HL-60 (cell line): ENCODE results near the gene ZNF655.

Experiments
- DNase-seq, 2 experiments: peaks; one replicate each; pipeline ENCODE4 v3.0.0-alpha.2; 2010 to 2020; ENCODE audit warnings: low read depth in 1 of 2, low spot score in 1 of 2
- H3K27ac ChIP-seq: fragments of 250-450 bp; sonication (Bioruptor Pico); replicated peaks from 2 replicates; pipeline ENCODE4 v1.5.1; 2020; ENCODE audit warnings: mild to moderate bottlenecking, moderate library complexity
- H3K27me3 ChIP-seq: fragments of 250-450 bp; sonication (Bioruptor Pico); 2 replicates; pipeline ENCODE4 v1.5.1; 2021; ENCODE audit warnings: mild to moderate bottlenecking, moderate library complexity; ENCODE audit not compliant: insufficient read depth, poor library complexity, severe bottlenecking
- H3K4me3 ChIP-seq: replicated peaks from 2 replicates; pipeline ENCODE4 v1.5.1; 2011; ENCODE audit warnings: mild to moderate bottlenecking, control low read depth, low read length; ENCODE audit not compliant: insufficient read depth
- GABPA ChIP-seq: IDR thresholded peaks from 2 replicates; pipeline ENCODE4 v1.6.1; 2012; ENCODE audit warnings: low read depth
- POLR2AphosphoS5 ChIP-seq: IDR thresholded peaks from 2 replicates; pipeline ENCODE4 v1.6.1; 2012; ENCODE audit warnings: low read depth
- SPI1 ChIP-seq: IDR thresholded peaks from 2 replicates; pipeline ENCODE4 v1.6.1; 2012; ENCODE audit warnings: low read depth, mild to moderate bottlenecking, borderline replicate concordance
- TF ChIP-seq, protein P1 (sequence below): IDR thresholded peaks from 2 replicates; pipeline ENCODE4 v1.6.1; 2012; ENCODE audit warnings: low read depth; ENCODE audit not compliant: insufficient replicate concordance
- TF ChIP-seq, protein P2 (sequence below): IDR thresholded peaks from one replicate; pipeline ENCODE4 v1.5.1; 2011; ENCODE audit warnings: low read length, control low read depth, inconsistent platforms; ENCODE audit not compliant: insufficient read depth

Gene ZNF655

DNA sequence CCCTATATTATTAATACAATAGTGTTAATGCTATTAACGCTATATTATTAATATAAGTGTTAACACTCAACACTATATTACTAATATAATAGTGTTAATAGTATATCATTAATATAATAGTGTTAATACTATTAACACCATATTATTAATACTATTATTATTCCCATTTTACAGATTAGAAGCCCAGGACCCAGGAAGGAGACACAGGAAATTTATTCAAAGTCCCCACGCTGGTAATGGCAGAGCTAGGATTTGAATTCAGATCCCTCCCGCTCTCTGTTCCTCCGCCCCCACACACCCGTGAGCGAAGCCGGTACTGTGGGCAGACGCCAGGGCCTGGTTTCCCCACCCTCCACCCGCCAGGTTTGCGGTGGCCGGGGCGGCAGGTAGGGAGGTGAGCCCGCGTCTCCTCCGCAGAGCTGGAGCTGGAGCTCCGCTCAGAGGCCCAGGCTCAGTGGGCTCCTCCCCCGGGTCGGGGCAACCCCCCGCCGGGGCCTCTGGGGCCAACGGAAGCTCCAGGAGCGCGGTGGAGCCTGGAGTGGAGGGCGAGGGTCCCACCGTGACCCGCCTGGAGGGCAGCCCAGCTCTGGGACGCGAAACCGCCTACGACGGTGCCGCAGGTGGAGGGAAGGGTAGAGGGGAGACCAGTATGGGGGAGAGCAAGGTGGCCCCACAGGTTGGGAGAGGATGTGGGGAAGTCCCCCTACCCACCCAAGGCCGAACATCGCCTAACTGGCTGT, 39.5 kb downstream of the ZNF655 start, which contains the start of gene TMEM225B:
TMEM225B (plus strand) TSS at position 506 of the 740 bp plus-strand sequence. CDS start 6,122 bp downstream, outside the sequence.
- TF ChIP-seq SPI1, result no peak
- TF ChIP-seq, protein P1, sequence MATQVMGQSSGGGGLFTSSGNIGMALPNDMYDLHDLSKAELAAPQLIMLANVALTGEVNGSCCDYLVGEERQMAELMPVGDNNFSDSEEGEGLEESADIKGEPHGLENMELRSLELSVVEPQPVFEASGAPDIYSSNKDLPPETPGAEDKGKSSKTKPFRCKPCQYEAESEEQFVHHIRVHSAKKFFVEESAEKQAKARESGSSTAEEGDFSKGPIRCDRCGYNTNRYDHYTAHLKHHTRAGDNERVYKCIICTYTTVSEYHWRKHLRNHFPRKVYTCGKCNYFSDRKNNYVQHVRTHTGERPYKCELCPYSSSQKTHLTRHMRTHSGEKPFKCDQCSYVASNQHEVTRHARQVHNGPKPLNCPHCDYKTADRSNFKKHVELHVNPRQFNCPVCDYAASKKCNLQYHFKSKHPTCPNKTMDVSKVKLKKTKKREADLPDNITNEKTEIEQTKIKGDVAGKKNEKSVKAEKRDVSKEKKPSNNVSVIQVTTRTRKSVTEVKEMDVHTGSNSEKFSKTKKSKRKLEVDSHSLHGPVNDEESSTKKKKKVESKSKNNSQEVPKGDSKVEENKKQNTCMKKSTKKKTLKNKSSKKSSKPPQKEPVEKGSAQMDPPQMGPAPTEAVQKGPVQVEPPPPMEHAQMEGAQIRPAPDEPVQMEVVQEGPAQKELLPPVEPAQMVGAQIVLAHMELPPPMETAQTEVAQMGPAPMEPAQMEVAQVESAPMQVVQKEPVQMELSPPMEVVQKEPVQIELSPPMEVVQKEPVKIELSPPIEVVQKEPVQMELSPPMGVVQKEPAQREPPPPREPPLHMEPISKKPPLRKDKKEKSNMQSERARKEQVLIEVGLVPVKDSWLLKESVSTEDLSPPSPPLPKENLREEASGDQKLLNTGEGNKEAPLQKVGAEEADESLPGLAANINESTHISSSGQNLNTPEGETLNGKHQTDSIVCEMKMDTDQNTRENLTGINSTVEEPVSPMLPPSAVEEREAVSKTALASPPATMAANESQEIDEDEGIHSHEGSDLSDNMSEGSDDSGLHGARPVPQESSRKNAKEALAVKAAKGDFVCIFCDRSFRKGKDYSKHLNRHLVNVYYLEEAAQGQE, result no peak
- no peak for TF ChIP-seq GABPA
- no peak for TF ChIP-seq POLR2AphosphoS5
- TF ChIP-seq, protein P2, sequence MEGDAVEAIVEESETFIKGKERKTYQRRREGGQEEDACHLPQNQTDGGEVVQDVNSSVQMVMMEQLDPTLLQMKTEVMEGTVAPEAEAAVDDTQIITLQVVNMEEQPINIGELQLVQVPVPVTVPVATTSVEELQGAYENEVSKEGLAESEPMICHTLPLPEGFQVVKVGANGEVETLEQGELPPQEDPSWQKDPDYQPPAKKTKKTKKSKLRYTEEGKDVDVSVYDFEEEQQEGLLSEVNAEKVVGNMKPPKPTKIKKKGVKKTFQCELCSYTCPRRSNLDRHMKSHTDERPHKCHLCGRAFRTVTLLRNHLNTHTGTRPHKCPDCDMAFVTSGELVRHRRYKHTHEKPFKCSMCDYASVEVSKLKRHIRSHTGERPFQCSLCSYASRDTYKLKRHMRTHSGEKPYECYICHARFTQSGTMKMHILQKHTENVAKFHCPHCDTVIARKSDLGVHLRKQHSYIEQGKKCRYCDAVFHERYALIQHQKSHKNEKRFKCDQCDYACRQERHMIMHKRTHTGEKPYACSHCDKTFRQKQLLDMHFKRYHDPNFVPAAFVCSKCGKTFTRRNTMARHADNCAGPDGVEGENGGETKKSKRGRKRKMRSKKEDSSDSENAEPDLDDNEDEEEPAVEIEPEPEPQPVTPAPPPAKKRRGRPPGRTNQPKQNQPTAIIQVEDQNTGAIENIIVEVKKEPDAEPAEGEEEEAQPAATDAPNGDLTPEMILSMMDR, result no peak
- Histone ChIP-seq H3K4me3 (no peak within 1 kb of the TSS), H3K27ac (no peak within 1 kb of the TSS), H3K27me3 (no peaks in the 10 kb centered on the region)
- no peak for DNase-seq

DNA sequence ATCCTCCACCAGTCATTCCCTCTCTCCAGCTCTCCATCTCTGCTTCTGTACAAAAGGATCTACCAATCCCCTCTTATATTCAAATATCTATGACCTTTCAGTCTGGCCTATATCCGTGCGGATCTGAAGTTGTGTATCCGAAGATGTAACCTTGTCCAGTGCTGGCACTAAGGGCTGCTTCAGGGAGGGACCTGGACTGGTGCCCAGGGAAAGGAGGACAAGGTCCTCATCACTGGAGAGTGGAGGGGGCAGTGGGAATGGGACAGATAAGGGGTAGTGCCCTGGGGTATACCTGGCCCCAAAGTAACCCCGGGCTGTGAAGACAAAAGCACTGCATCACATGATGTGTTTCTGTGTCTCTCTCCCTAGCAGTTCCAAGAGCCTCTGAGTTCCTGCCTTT, 41.4 kb downstream of the ZNF655 start:
- DNase-seq, result no peak
- H3K27ac ChIP-seq, result no peak overlapping the region
- H3K27me3 ChIP-seq, result no peaks in the 10 kb centered on the region
- H3K4me3 ChIP-seq, result no peak overlapping the region
- TF ChIP-seq, protein P2, result no peak
- TF ChIP-seq SPI1 (no peak), GABPA (no peak), POLR2AphosphoS5 (no peak)
- TF ChIP-seq, protein P1, result no peak

DNA sequence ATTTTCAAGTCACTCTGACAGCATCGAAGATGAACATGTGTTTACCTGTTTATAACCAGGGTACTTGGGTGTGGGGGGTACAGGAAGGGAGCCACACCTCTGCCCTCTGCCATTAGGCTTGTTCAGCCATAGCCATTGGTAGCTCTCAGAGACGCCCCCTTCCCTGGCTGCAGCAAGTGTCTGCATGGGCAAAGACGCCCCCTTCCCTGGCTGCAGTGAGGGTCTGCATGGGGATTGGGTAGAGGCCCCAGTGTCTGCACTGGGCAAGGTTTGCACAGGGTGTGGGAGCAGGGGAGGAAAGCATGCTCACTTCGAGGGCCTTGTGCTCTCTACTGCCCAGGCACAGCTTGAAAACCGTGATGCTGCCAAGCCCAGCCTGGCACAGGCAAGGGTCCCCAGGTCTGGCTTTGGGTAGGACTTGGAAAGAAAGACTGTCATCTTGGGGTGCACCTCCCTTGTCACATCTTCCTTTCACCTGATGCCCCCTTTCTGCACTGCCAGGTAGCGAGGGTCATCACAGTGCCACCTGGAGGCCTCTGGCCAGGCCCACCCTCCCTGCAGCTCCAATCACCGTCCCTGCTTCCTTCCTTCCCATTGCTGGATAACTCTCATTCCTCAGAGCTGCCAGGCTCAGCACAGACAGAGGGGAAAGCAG, 43.3 kb downstream of the ZNF655 start:
- no peak overlapping the region for H3K27ac ChIP-seq
- DNase-seq, result no peak

More for the DNA sequence above, 43.3 kb downstream of the ZNF655 start:
- no peaks in the 10 kb centered on the region for H3K27me3 ChIP-seq
- no peak overlapping the region for H3K4me3 ChIP-seq
- TF ChIP-seq SPI1, result no peak
- no peak for TF ChIP-seq POLR2AphosphoS5
- TF ChIP-seq, protein P1, result no peak
- TF ChIP-seq, protein P2, result no peak
- no peak for TF ChIP-seq GABPA
